IPS-NIHi7 (cell line): Measurements from ENCODE around the gene STEAP2.

Experiments used
- DNase-seq: peaks from one replicate; pipeline ENCODE4 v3.0.0; 2012; ENCODE audit warnings: mixed read lengths; ENCODE audit errors: extremely low spot score

STEAP2 gene

GRCh38 chr7:90192876-90193750, 18.4 kb upstream of the STEAP2 start:
- DNase-seq = no peak

GRCh38 chr7:90194911-90195809, 16.4 kb upstream of the STEAP2 start:
- DNase-seq = no peak

DNA sequence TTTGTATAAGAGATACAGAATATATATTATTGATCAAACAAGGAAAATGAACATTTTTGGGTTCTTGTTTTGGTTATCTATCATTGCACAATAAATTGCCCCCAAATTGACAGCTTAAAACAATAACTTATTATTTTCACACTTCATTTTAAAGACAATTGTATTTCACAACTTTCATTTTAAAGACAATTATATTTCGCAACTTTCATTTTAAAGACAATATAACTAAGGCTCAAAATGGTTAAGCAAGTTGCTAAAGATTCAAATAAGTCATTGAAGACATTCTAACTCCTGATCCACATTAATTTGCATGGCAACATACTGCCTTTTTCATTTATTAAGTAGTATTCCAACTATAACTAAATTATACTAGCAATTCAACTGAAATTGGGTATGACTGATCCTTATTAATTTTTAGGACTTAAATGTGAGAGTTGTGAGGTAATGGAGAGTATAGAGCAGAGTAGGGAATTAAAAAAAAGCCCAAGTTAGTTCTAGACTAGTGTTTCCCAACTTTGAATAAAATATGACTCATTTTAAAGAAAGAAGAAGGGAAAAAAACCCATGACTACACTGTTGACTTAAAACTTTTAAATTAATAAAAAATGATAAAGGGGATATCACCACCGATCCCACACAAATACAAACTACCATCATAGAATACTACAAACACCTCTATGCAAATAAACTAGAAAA, 9.9 kb upstream of the STEAP2 start:
- no peak for DNase-seq

- DNase-seq = no peak
These were observed 3.6 kb upstream of the STEAP2 start for GRCh38 chr7:90207956-90208355.

GRCh38 chr7:90209776-90210175, 1.8 kb upstream of the STEAP2 start:
- DNase-seq = no peak

DNA sequence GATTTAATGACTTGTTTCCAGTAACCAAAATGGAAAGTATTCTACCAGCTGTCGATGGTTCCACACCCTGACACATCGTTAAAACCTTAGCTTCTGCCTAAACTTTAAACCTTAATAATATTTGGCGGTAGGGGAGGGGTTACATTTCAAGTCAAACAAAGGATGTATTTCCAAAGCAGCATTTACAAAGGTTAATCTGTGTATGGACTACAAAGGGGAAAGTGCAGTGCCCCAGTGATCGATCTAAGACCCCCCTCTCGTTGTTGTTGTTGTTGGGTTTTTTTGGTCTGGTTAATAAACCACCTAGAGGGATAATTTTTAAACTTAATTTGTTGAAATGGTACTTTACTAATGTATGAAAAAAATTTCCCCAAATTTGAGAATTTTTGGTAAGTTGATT, 1.1 kb upstream of the STEAP2 start:
- DNase-seq = no peak

DNA sequence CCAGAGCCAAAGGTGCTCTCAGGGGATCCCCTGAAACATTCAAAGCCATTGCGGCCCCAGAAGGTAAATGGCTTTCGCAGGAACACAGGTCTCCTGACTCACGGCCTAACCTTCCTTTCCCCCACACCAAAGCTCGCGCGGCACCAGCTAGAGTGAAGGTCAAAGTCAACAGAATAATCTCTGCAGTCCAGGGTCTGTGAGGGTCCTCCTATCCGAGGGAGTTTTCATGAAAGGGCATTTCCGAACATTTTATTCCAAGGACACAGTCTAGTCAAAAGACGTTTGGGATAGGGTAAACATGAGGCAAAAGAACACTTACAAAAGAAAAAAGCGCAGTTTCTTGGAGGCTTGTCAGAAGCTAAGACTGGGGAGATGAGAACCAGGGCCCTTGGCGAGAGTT, 559 bp upstream of the STEAP2 start:
- peak; percentile 9 for DNase-seq

GRCh38 chr7:90212149-90212495, 582 bp downstream of the STEAP2 start:
- DNase-seq = peak; percentile 35

- no peak for DNase-seq
These were observed 2.0 kb downstream of the STEAP2 start for GRCh38 chr7:90213521-90213920.

GRCh38 chr7:90216080-90216674, 4.6 kb downstream of the STEAP2 start:
- peak; percentile 16 for DNase-seq

DNA sequence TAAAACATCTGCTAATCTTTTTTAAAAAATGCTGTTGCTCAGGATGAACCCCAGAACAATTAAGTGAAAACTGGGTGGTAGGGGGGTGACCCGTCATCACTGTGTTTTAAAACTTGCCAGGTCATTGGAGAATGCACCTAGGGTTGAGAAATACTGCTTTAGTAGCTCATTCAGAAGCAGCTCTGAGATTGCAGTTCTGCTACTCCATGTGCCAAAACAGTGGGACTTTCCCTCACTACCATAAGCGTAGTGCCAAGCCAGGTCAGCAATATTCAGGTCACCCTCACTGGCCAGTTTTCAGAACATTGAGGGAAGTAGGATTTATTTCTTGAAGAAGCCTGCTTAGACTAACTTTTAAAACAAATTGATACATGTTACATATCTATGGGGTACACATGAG, 5.2 kb downstream of the STEAP2 start:
- no peak for DNase-seq

GRCh38 chr7:90222390-90222789, 10.8 kb downstream of the STEAP2 start:
- DNase-seq = no peak

GRCh38 chr7:90222811-90223725, 11.5 kb downstream of the STEAP2 start:
- DNase-seq = no peak

DNA sequence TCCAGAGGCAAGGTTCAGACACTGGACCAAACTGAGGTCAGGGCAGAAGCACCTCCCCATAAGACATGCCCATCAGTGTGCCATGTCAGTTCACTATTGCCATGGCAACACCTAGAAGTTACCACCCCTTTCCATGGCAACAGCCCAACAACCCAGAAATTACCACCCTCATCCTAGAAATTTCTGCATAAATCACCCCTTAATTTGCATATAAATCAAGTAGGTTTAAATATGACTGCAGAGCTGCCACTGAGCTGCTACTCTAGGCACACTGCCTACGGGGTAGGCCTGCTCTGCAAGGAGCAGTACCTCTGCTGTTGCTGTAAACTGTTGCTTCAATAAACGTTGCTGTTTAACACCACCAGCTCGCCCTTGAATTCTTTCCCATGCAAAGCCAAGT, 12.7 kb downstream of the STEAP2 start:
- DNase-seq = no peak

GRCh38 chr7:90225181-90225580, 13.6 kb downstream of the STEAP2 start:
- DNase-seq = no peak

GRCh38 chr7:90225601-90226000, 14.1 kb downstream of the STEAP2 start:
- DNase-seq = no peak

DNA sequence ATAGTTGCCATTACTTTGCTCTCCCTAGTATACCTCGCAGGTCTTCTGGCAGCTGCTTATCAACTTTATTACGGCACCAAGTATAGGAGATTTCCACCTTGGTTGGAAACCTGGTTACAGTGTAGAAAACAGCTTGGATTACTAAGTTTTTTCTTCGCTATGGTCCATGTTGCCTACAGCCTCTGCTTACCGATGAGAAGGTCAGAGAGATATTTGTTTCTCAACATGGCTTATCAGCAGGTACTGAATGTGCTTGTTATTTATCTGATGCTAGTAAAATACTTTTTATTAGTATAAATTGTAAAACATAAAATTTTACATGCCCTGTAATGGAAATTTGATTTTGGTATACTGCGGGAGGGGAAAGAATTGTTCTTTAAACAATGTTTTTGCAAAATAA, 15.7 kb downstream of the STEAP2 start:
- DNase-seq = no peak

DNA sequence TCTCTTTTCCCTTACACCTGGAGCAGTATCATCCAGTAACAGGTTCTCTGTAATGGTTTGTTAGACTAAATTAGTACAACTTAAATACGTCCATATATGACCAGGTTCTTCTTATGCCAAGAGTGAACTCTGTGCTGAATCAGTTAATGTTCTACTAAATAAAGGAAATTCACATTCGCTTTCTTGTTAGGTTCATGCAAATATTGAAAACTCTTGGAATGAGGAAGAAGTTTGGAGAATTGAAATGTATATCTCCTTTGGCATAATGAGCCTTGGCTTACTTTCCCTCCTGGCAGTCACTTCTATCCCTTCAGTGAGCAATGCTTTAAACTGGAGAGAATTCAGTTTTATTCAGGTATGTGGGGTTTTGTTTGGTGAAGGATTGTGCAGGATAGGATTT, 18.1 kb downstream of the STEAP2 start:
- no peak for DNase-seq

DNA sequence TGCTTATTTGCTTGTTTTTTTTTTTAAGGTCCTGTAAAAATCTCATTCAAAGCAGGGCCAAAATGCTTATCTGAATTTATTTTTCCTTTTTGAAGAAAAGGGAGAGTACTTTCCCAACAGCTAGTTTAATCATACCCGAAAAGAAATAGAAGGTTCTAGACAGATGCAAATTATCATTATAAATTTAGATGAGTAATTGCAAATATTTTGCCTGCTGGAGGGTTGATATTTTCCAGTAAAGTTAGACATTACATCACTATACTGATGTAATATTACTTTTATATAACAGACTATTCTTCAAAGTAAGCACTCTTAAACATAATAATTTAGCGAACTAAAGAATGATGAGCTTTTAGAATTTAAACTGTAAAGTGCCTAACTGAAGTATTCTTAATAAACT, 19.3 kb downstream of the STEAP2 start:
- DNase-seq = no peak

- DNase-seq = no peak
These were observed 19.8 kb downstream of the STEAP2 start for GRCh38 chr7:90231304-90231703.

GRCh38 chr7:90232430-90232829, 20.9 kb downstream of the STEAP2 start:
- no peak for DNase-seq
